ENCODE data around the gene B9D1.

DNA sequence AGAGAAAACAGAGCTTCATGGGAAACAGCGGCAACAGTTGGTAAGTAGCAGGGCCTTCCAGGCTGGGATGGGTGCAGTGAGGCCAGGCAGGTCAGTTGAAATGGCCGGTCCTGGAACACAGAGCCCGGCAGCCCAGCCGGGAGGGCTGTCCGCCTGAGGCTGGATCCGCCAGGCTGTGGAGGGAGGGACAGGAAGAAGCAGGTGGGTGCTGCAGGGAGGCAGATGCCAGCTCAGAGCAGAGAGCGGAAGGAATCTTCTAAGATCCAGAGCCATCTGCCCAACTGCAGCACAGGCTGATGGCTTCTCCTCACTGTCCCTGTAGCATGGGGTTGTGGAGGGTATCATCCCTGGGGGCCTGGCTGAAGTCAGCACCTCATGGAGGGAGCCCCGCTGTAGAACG, 49.1 kb upstream of the B9D1 start:
- TF ChIP-seq TCF7L2 (IDR thresholded peaks at IDR 0.05; ENCODE audit: borderline replicate concordance, extremely low read depth, insufficient read depth, insufficient read length) (no peak), POLR2A (IDR thresholded peaks at IDR 0.05; ENCODE audit: borderline replicate concordance, extremely low read depth, insufficient read depth, insufficient read length) (no peak), EZH2 (IDR thresholded peaks at IDR 0.05) (no peak), EZH2phosphoT487 (IDR thresholded peaks at IDR 0.05; ENCODE audit: borderline replicate concordance) (no peak)

Measured in HCT116 (cell line).